ENCODE results near the gene RAB10.
"Not testable (repeated sequence)": the region's sequence is repeated elsewhere in the genome, so short reads cannot be mapped to it uniquely, and the experiment has no call there.

Gene RAB10

DNA sequence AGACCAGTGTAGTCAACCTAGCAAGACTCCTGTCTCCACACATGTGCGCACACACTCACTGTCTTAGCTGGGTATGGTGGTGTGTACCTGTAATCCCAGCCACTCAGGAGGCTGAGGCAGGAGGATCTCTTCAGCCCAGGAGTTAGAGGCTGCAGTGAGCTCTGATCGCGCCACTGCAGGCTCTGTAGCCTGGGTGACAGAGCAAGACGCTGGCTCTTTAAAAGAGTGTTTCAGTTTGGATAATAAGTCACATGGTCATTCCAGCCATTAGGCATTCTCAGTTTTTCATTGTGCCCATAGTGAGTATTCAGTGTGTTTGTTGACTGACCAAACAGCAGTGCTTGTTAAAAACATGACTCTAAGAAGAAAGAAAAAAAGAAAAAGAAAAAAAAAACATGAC, 31.0 kb downstream of the RAB10 start:
- DNase-seq = no peak

GRCh38 chr2:26067186-26067974, 33.5 kb downstream of the RAB10 start:
- DNase-seq = no peak

- DNase-seq = no peak
These were observed 34.2 kb downstream of the RAB10 start for GRCh38 chr2:26067980-26068507.

- peak; percentile 62 for DNase-seq
These were observed 34.9 kb downstream of the RAB10 start for GRCh38 chr2:26068602-26069298.

DNA sequence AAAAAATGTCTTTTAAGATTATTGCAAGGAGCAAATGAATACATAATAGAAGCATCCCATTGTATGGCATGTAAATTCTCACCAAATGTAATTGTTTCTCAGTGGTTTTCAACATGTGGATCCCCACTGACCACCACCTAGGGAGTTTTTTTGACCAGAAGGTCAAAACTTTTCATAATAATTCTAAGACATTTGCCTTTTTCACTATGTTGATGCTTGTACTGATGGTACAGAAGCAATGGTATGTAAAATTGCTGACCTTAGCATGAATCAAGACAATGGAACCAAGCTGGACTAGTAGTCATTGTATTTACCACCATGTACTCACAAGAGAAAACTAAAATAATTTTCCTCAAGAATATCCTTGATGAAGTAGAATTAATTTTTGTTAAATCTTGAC, 36.8 kb downstream of the RAB10 start:
- no peak for DNase-seq

GRCh38 chr2:26072925-26073768, 39.3 kb downstream of the RAB10 start:
- DNase-seq = no peak

GRCh38 chr2:26073830-26074229, 39.9 kb downstream of the RAB10 start:
- no peak for DNase-seq

- no peak for DNase-seq
These were observed 40.8 kb downstream of the RAB10 start for GRCh38 chr2:26074676-26075075.

- DNase-seq = no peak
These were observed 41.3 kb downstream of the RAB10 start for GRCh38 chr2:26075173-26075572.

DNA sequence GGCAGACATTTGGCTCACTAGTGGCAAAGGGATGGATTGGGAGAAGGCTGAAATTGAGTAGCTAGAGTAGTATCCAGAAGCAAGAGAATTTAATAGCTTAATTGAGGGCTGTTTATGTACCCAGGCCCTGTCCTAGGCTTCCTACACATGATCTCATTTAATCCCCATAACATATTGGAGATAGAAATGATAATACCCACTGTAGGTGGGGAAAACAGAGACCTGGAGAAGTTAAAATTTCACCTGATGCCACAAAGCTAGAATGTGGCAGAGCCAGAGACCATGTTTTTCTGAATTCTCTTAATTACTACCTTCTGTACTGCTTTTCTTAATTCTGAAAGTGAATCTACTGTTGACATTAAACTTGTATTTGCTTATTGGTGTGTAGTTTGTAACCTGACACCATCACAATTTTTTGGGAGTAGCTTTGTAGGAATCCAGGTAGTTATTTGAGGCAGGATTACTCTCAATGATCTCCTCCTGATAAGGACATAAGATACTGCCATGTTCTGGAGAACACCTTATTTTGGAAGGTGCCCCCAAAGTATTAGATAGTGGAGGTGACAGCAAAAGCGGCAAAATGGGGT, 42.2 kb downstream of the RAB10 start:
- DNase-seq = no peak

DNA sequence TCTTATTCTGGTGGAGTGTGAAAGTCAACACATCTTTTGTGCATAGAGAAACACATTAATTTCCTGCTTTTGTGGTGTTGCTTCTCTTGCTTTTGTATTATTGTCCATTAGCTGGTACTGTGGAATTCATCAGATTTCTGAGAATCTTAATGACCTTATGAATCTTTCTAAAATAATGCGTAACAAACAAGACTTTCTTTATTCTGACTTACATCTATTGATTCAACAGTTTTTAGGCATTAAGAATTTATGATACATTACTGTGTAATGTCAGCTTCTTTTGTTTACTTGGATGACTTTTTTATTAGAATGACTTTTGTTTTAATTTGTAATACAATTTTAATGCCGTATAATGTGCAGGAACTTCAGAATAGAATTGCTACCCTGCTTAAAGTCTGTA, 43.4 kb downstream of the RAB10 start:
- DNase-seq = no peak

DNA sequence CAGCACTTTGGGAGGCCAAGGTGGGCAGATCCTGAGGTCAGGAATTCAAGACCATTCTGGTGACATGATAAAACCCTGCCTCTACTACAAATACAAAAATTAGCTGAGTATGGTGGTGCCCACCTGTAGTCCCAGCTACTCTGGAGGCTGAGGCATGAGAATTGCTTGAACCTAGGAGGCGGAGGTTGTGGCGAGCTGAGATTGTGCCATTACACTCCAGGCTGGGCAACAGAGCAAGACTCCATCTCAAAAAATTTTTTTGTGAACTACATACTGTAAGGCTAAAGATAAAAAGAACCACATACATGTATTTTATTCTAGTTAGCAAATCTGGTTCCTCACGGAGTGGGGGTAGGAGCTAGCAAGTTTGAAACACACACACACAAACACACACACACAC, 45.1 kb downstream of the RAB10 start:
- DNase-seq = no peak

DNA sequence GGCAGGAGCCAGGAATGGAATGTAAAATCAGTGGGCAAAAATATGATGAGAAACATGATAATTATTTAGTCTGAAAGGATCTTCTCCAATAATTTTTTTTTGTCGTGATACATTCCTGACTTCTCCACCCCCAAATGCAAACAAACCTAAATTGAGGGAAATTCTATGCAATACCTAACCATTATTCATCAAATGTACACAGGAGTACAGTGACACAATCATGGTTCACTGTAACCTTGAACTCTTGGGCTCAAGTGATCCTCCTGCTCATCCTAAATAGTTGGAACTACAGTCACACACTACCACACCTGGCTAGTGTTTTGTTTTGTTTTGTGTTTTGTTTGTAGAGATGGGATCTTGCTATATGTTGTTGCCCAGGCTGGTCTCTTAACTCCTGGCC, 46.5 kb downstream of the RAB10 start:
- no peak for DNase-seq

DNA sequence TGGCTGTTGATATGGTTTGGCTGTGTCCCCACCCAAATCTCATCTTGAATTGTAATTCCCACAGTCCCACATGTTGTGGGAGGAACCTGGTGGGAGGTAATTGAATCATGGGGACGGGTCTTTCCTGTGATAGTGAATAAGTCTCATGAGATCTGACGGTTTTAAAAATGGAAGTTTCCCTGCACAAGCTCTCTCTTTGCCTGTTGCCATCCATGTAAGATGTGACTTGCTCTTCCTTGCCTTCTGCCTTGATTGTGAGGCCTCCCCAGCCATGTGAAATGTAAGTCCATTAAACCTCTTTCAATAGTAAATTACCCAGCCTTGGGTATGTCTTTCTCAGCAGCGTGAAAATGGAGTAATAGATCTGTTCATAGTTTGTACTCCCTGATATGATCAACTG, 47.0 kb downstream of the RAB10 start:
- not testable (repeated sequence) for DNase-seq

DNA sequence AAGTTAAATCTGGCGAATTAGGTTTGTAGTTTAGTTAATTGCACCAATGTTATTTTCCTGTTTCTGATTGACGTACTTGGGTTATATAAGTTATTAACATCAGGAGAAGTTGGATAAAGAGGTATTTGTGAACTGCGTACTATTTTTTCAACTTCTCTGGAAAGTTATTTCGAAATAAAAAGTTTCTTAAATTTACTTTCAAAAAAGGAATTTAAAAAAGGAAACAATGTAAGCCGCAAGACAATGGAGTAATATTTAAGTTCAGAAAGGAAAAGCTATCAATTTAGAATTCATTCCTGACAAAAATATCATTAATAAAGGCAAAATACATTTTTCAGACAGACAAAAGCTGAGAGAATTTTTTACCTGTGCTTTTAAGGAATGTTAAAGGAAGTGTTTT, 47.7 kb downstream of the RAB10 start:
- no peak for DNase-seq

DNA sequence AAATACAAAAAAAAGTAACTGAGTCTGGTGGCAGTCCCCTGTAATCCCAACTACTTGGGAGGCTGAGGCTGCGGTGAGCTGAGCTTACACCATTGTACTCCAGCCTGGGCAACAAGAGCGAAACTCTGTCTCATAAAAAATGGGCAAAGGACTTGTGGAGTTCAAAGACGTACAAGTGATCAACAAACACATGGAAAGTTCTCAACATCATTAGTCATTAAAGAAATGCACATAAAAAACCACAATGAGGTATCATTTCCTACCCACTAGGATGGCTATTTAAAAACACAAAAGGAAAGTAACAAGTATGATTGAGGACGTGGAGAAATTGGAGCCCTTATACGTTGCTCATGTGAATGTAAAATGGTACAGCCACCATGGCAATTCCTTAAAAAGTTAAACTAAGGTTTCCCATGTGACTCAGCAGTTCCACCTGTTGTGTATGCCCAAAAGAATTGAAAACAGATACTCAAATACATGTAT, 52.3 kb downstream of the RAB10 start:
- DNase-seq = peak; percentile 20

- no peak for DNase-seq
These were observed 52.9 kb downstream of the RAB10 start for GRCh38 chr2:26086779-26087178.

- peak; percentile 51 for DNase-seq
These were observed 54.3 kb downstream of the RAB10 start for GRCh38 chr2:26088038-26088643.

DNA sequence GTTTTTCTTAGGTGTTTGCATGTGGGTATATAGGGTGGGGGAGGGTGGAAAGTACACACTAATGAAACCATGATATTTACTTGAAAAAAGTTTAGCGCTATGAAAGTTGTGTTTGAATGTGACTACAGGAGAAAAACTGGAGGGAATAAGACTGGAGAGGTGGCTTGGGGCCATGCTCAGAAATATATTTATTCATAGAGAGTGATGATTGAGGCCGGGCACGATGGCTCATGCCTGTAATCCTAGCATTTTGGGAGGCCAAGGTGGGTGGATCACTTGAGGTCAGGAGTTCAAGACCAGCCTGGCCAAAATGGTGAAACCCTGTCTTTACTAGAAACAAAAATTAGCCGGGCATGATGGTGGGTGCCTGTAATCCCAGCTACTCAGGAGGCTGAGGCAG, 55.0 kb downstream of the RAB10 start:
- DNase-seq = not testable (repeated sequence)

DNA sequence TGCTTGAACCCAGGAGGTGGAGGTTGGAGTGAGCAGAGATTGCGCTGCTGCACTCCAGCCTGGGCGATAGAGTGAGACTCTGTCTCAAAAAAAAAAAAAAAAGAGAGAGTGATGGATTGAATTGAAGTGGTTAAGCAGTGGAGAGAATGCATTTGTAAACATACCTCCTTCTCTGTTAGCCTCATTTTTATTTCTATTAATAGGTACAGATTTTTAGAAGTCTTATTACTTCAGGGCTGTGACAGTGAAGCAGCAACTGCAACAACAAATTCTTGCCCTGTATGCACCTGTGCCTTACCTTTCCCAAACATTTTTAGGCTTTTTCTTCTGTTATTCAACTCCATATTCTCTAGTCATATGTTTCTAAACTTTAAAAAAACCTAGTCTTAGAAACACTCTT, 55.5 kb downstream of the RAB10 start:
- DNase-seq = no peak

DNA sequence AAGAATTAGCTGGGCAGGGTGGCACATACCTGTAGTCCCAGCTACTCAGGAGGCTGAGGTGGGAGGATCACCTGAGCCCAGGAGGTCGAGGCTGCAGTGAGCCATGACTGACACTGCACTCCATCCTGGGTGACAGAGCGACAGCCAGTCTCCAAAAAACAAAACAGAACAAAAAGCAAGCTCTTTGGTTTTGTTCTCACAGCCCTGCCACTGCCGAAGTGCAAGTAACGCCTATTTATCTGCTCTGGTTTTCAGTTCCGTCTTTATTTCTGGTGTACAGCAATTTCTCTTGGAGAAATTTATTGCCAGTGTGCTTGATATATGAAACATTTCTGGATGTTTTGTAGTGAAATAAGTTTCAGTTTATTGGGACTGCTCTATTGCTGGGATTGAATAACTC, 61.9 kb downstream of the RAB10 start:
- no peak for DNase-seq

- DNase-seq = no peak
These were observed 66.0 kb downstream of the RAB10 start for GRCh38 chr2:26099933-26100332.

Data from CD4-positive, alpha-beta T cell treated with Interleukin-10 for 1 hour (primary cell).